Naive thymus-derived CD4-positive, alpha-beta T cell (primary cell): ENCODE data around the gene DIS3L2. TPM values are rescaled to one million over a fixed set of nuclear protein-coding genes. Genes with fewer than 3 reads are reported as not detected.
A peak's percentile ranks its signal among the peaks of the same experiment; 100 is the strongest.

Experiments
- ATAC-seq: fragments of 150-1000 bp; cut with Tn5 transposase; 2 replicates; pipeline ENCODE4 v1.10.0; 2021; ENCODE audit warnings: mild to moderate bottlenecking, moderate library complexity
- CTCF ChIA-PET: fragments of 350-600 bp; sonication (Branson Sonifier 250); formaldehyde crosslinking; loops from one replicate; lab custom pipeline; 2021; ENCODE audit warnings: antibody characterized with exemption; lab: Charles Lee
- POLR2A ChIA-PET: fragments of 350-600 bp; sonication (Branson Sonifier 250); formaldehyde crosslinking; loops from one replicate; lab custom pipeline; 2021; ENCODE audit warnings: antibody characterized with exemption, inconsistent platforms; lab: Charles Lee
- DNase-seq, 9 donors: peaks; one replicate each; pipeline versions ENCODE4 v3.0.0 to v3.0.0-alpha.2; 2020 to 2022; ENCODE audit warnings: mixed read lengths in 1 of 9
- H3K27ac ChIP-seq: one replicate; pipeline ENCODE4 v1.7.0; 2013; ENCODE audit warnings: mild to moderate bottlenecking, low read depth, low read length, moderate library complexity
- H3K27me3 ChIP-seq, 2 donors: one replicate each; pipeline ENCODE4 v1.7.0; 2013; ENCODE audit warnings: low read length in 2 of 2, mild to moderate bottlenecking in 2 of 2, moderate library complexity in 2 of 2; ENCODE audit not compliant: control insufficient read depth in 2 of 2, insufficient read depth in 2 of 2
- H3K36me3 ChIP-seq, 3 experiments: 1 replicate in 2 of 3; 2 replicates in 1 of 3; pipeline ENCODE4 v1.7.0; 2013; ENCODE audit warnings: low read length in 3 of 3, mild to moderate bottlenecking in 3 of 3, moderate library complexity in 1 of 3; ENCODE audit not compliant: insufficient read depth in 3 of 3, control insufficient read depth in 2 of 3
- H3K4me1 ChIP-seq, 2 donors: one replicate each; pipeline ENCODE4 v1.7.0; 2013; ENCODE audit warnings: low read length in 2 of 2, mild to moderate bottlenecking in 2 of 2, moderate library complexity in 1 of 2; ENCODE audit not compliant: control insufficient read depth in 2 of 2, insufficient read depth in 2 of 2
- H3K4me3 ChIP-seq: 2 replicates; pipeline ENCODE4 v1.7.0; 2013; ENCODE audit warnings: mild to moderate bottlenecking, low read length
- H3K9me3 ChIP-seq, 3 experiments: 1 replicate in 2 of 3; 2 replicates in 1 of 3; pipeline ENCODE4 v1.7.0; 2013; ENCODE audit warnings: low read length in 3 of 3; ENCODE audit not compliant: control insufficient read depth in 2 of 3
- H3K27ac Mint-ChIP-seq, 9 donors: one replicate each; pipeline ENCODE4 v1.8.0; 2020 to 2022; ENCODE audit warnings: mixed read lengths in 9 of 9, mild to moderate bottlenecking in 8 of 9, moderate library complexity in 5 of 9, inconsistent platforms in 2 of 9
- H3K27me3 Mint-ChIP-seq, 5 donors: one replicate each; pipeline ENCODE4 v1.8.0; 2021 to 2022; ENCODE audit warnings: mixed read lengths in 5 of 5, mild to moderate bottlenecking in 1 of 5
- H3K36me3 Mint-ChIP-seq, 5 donors: one replicate each; pipeline ENCODE4 v1.8.0; 2020 to 2022; ENCODE audit warnings: mixed read lengths in 5 of 5, mild to moderate bottlenecking in 3 of 5, inconsistent platforms in 1 of 5
- H3K4me1 Mint-ChIP-seq, 7 donors: one replicate each; pipeline ENCODE4 v1.8.0; 2020 to 2022; ENCODE audit warnings: mixed read lengths in 7 of 7, mild to moderate bottlenecking in 3 of 7, inconsistent platforms in 1 of 7
- H3K4me3 Mint-ChIP-seq, 10 donors: one replicate each; pipeline ENCODE4 v1.8.0; 2020 to 2022; ENCODE audit warnings: mild to moderate bottlenecking in 10 of 10, mixed read lengths in 10 of 10, moderate library complexity in 6 of 10, inconsistent platforms in 2 of 10
- H3K9me3 Mint-ChIP-seq, 11 donors: one replicate each; pipeline ENCODE4 v1.8.0; 2020 to 2022; ENCODE audit warnings: mixed read lengths in 11 of 11, mild to moderate bottlenecking in 4 of 11, inconsistent platforms in 1 of 11, moderate library complexity in 1 of 11
- intact Hi-C, 2 donors: fragments of 100-400 bp; cut with micrococcal nuclease; formaldehyde crosslinking; loops; one replicate each; pipeline ENCODE4 v1.15.1; 2023
- polyA plus RNA-seq, 2 donors: library from polyadenylated mRNA; unstranded; fragments of 300-500 nt; fragmentation: Illumina TruSeq; gene quantifications; one replicate each; pipeline ENCODE4 v1.2.3, GENCODE V29; 2021
- total RNA-seq, 6 experiments: library from RNA in 5 of 6; stranded (reverse) in 5 of 6; gene quantifications; 1 replicate in 5 of 6; 2 replicates in 1 of 6; pipeline ENCODE4 v1.2.3 and lab custom pipeline; 2021 to 2026

Gene DIS3L2
- total and polyA plus RNA-seq, 7 experiments from 2014 or later: 17.9 to 78.4 (median 59.7) TPM

GRCh38 chr2:232075859-232076258, 114.3 kb downstream of the DIS3L2 start:
- POLR2A ChIA-PET: no interaction called here
- no peak for DNase-seq

GRCh38 chr2:232076272-232076671, 114.8 kb downstream of the DIS3L2 start:
- ATAC-seq (no peak), DNase-seq (no peak)
- no peaks in the 10 kb centered on the region for H3K27me3 ChIP-seq
- no peak overlapping the region for H3K4me3 ChIP-seq
- Mint-ChIP-seq H3K4me3 (no peak overlapping the region), H3K36me3 (peaks cover 3 to 22% (median 11%) of the 10 kb centered on the region in 5 donors), H3K27ac (peak overlapping the region in 2 of 9 donors; percentile 11 to 58), H3K27me3 (peaks cover 0 to 2% (median 0%) of the 10 kb centered on the region in 5 donors), H3K9me3 (peaks cover 0 to 11% (median 5%) of the 10 kb centered on the region in 11 donors), H3K4me1 (peaks cover 4 to 64% (median 49%) of the 10 kb centered on the region in 7 donors)
- ChIA-PET CTCF (no interaction called here), POLR2A (no interaction called here)
- no peak overlapping the region for H3K27ac ChIP-seq
- no peaks in the 10 kb centered on the region for H3K9me3 ChIP-seq
- intact Hi-C loops: no loop called here
- peaks cover 0 to 7% of the 10 kb centered on the region in 2 donors for H3K4me1 ChIP-seq
- H3K36me3 ChIP-seq: no peaks in the 10 kb centered on the region

More at GRCh38 chr2:232075859-232076258, 114.3 kb downstream of the DIS3L2 start:
- H3K4me1 Mint-ChIP-seq: peaks cover 4 to 69% (median 53%) of the 10 kb centered on the region in 7 donors
- Histone ChIP-seq H3K27ac (no peak overlapping the region), H3K27me3 (no peaks in the 10 kb centered on the region), H3K4me1 (peaks cover 0 to 8% of the 10 kb centered on the region in 2 donors), H3K4me3 (no peak overlapping the region), H3K9me3 (no peaks in the 10 kb centered on the region), H3K36me3 (no peaks in the 10 kb centered on the region)
- H3K27ac Mint-ChIP-seq: peak overlapping the region in 2 of 9 donors; percentile 11 to 58
- peaks cover 0 to 2% (median 0%) of the 10 kb centered on the region in 5 donors for H3K27me3 Mint-ChIP-seq
- intact Hi-C loops: no loop called here
- CTCF ChIA-PET: no interaction called here
- peaks cover 0 to 11% (median 3%) of the 10 kb centered on the region in 11 donors for H3K9me3 Mint-ChIP-seq
- H3K4me3 Mint-ChIP-seq: no peak overlapping the region
- H3K36me3 Mint-ChIP-seq: peaks cover 3 to 19% (median 8%) of the 10 kb centered on the region in 5 donors
- no peak for ATAC-seq

GRCh38 chr2:232076736-232077135, 115.2 kb downstream of the DIS3L2 start:
- peaks cover 3 to 60% (median 44%) of the 10 kb centered on the region in 7 donors for H3K4me1 Mint-ChIP-seq
- DNase-seq: no peak
- intact Hi-C loops: no loop called here
- peaks cover 0 to 2% (median 0%) of the 10 kb centered on the region in 5 donors for H3K27me3 Mint-ChIP-seq
- H3K9me3 Mint-ChIP-seq: peaks cover 0 to 12% (median 5%) of the 10 kb centered on the region in 11 donors
- ChIA-PET POLR2A (no interaction called here), CTCF (no interaction called here)
- Histone ChIP-seq H3K4me1 (peaks cover 0 to 2% of the 10 kb centered on the region in 2 donors), H3K27ac (no peak overlapping the region), H3K27me3 (no peaks in the 10 kb centered on the region), H3K4me3 (no peak overlapping the region), H3K36me3 (no peaks in the 10 kb centered on the region), H3K9me3 (no peaks in the 10 kb centered on the region)
- ATAC-seq: no peak
- no peak overlapping the region for H3K27ac Mint-ChIP-seq
- no peak overlapping the region for H3K4me3 Mint-ChIP-seq
- H3K36me3 Mint-ChIP-seq: peaks cover 3 to 26% (median 15%) of the 10 kb centered on the region in 5 donors

GRCh38 chr2:232085164-232085563, 123.7 kb downstream of the DIS3L2 start:
- no peaks in the 10 kb centered on the region for H3K27me3 Mint-ChIP-seq
- Histone ChIP-seq H3K4me1 (no peaks in the 10 kb centered on the region), H3K36me3 (peaks cover 0 to 17% (median 0%) of the 10 kb centered on the region in 3 experiments), H3K9me3 (peaks cover 0 to 9% (median 0%) of the 10 kb centered on the region in 3 experiments), H3K27me3 (no peaks in the 10 kb centered on the region), H3K4me3 (no peak overlapping the region), H3K27ac (no peak overlapping the region)
- intact Hi-C loops: no loop called here
- H3K9me3 Mint-ChIP-seq: peaks cover 0 to 27% (median 8%) of the 10 kb centered on the region in 11 donors
- no peak overlapping the region for H3K27ac Mint-ChIP-seq
- no peak overlapping the region for H3K4me3 Mint-ChIP-seq
- DNase-seq (no peak), ATAC-seq (no peak)
- ChIA-PET CTCF (no interaction called here), POLR2A (no interaction called here)
- peaks cover 3 to 13% (median 9%) of the 10 kb centered on the region in 7 donors for H3K4me1 Mint-ChIP-seq
- peaks cover 11 to 53% (median 41%) of the 10 kb centered on the region in 5 donors for H3K36me3 Mint-ChIP-seq

DNA sequence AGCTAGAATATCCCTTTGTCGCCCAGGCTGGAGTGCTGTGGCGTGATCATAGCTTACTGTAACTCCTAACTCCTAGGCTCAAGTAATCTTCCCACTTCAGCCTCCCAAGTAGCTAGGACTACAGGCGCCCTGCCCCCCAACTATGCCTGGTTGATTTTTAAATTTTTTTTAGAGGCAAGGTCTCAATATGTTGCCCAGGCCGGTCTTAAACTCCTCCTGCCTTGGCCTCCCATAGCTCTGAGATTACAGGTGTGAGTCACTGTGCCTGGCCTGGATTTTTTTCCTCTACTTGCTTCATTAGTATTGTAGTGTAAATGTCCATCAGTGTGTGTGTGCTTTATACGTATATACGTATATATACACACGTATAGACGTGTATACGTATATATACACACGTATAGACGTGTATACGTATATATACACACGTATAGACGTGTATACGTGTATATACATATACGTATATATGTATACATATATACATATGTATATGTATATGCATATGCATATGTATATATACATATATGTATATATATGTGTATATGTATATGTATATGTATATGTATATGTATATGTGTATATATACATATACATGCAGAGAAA, 124.4 kb downstream of the DIS3L2 start:
- intact Hi-C loops: no loop called here

DNA sequence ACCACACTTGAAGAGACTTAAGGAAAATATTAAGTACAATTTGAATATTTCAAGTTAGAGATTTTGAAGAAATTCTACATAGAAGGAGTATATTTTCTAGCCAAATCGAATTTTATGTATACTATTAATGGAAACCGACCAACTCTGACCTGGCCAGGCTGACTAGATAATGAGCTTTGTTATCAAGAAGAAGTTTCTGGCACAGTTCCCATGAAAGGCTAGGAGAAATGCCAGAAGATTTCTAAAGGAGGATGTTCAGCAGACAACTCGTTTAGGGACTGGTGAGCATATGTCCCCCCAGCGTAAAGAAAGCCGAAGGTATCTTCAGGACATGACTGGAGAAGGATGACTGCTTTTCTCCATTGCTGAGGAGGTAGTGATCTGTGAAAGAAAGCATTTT, 127.3 kb downstream of the DIS3L2 start:
- CTCF ChIA-PET: no interaction called here
- no peaks in the 10 kb centered on the region for H3K9me3 ChIP-seq
- no peak for DNase-seq
- H3K36me3 Mint-ChIP-seq: peaks cover 7 to 66% (median 56%) of the 10 kb centered on the region in 5 donors
- H3K27ac Mint-ChIP-seq: no peak overlapping the region
- H3K4me3 Mint-ChIP-seq: no peak overlapping the region
- no peak overlapping the region for H3K4me3 ChIP-seq
- no peak for ATAC-seq
- peaks cover 3 to 22% (median 17%) of the 10 kb centered on the region in 7 donors for H3K4me1 Mint-ChIP-seq
- H3K27me3 ChIP-seq: no peaks in the 10 kb centered on the region
- peaks cover 0 to 17% (median 3%) of the 10 kb centered on the region in 3 experiments for H3K36me3 ChIP-seq
- no peak overlapping the region for H3K27ac ChIP-seq
- intact Hi-C loops: no loop called here
- peaks cover 0 to 14% (median 1%) of the 10 kb centered on the region in 11 donors for H3K9me3 Mint-ChIP-seq
- no peaks in the 10 kb centered on the region for H3K4me1 ChIP-seq
- H3K27me3 Mint-ChIP-seq: no peaks in the 10 kb centered on the region
- POLR2A ChIA-PET: no interaction called here

More for the DNA sequence above, 124.4 kb downstream of the DIS3L2 start:
- no peak for ATAC-seq
- peaks cover 11 to 60% (median 44%) of the 10 kb centered on the region in 5 donors for H3K36me3 Mint-ChIP-seq
- H3K27me3 Mint-ChIP-seq: no peaks in the 10 kb centered on the region
- Histone ChIP-seq H3K4me1 (no peaks in the 10 kb centered on the region), H3K9me3 (peaks cover 0 to 9% (median 0%) of the 10 kb centered on the region in 3 experiments), H3K27ac (no peak overlapping the region), H3K27me3 (no peaks in the 10 kb centered on the region), H3K36me3 (peaks cover 0 to 17% (median 0%) of the 10 kb centered on the region in 3 experiments), H3K4me3 (no peak overlapping the region)
- ChIA-PET CTCF (no interaction called here), POLR2A (no interaction called here)
- peaks cover 3 to 14% (median 8%) of the 10 kb centered on the region in 7 donors for H3K4me1 Mint-ChIP-seq
- no peak overlapping the region for H3K4me3 Mint-ChIP-seq
- peaks cover 0 to 26% (median 8%) of the 10 kb centered on the region in 11 donors for H3K9me3 Mint-ChIP-seq
- H3K27ac Mint-ChIP-seq: no peak overlapping the region
- no peak for DNase-seq
